ENCODE data around the gene RPS6KA1. TPM values are rescaled to one million over a fixed set of nuclear protein-coding genes. Genes with fewer than 3 reads are reported as not detected.
"Not testable (repeated sequence)": the region's sequence is repeated elsewhere in the genome, so short reads cannot be mapped to it uniquely, and the experiment has no call there.

The RPS6KA1 gene
- total and polyA plus RNA-seq, 2 donors (not counting 1 experiment from before 2014, with no cell fraction given) = 0.64 to 1.7 TPM

DNA sequence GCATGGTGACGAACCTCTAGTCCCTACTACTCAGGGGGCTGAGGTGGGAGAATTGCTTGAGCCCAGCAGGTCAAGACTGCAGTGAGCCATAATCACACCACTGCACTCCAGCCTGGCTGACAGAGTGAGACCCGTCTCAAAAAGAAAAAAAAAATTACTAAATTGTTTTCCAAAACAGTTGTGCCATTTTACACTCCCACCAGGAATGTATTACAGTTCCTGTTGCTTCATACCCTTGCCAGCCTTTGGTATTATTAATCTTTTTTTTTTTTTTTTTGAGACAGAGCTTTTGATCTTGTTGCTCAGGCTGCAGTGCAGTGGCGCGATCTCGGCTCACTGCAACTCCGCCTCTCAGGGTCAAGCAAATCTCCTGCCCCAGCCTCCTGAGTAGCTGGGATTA, 55.9 kb downstream of the RPS6KA1 start:
- H3K4me3 ChIP-seq (replicated peaks in 1 of 4; ENCODE audit: control extremely low read depth in 1 of 4, insufficient read depth in 1 of 4, low read depth in 3 of 4, low read length in 4 of 4) = no peak overlapping the region
- DNase-seq (ENCODE audit: low read depth in 2 of 2) = no peak
- H3K27ac ChIP-seq (ENCODE audit: insufficient read depth, low read length) = no peak overlapping the region
- H3K27me3 ChIP-seq (ENCODE audit: control insufficient read depth, insufficient read depth, low read length) = no peaks in the 10 kb centered on the region
- H3K36me3 ChIP-seq (ENCODE audit: control insufficient read depth, insufficient read depth, low read length) = no peaks in the 10 kb centered on the region
- no peak overlapping the region for H3K9ac ChIP-seq (ENCODE audit: insufficient read depth, low read length)
- no peaks in the 10 kb centered on the region for H3K9me3 ChIP-seq (ENCODE audit: control insufficient read depth, insufficient read depth, low read depth, low read length)
- no peak overlapping the region for H2AFZ ChIP-seq (ENCODE audit: low read length)
- H3K79me2 ChIP-seq (ENCODE audit: control insufficient read depth, insufficient read depth, low read length) = no peaks in the 10 kb centered on the region
- H3K4me1 ChIP-seq (ENCODE audit: control insufficient read depth, extremely low read depth, insufficient read depth, low read length) = no peaks in the 10 kb centered on the region
- H3K4me2 ChIP-seq (ENCODE audit: extremely low read depth, insufficient read depth, low read length) = no peak overlapping the region
- no peak for TF ChIP-seq EZH2 (IDR thresholded peaks at IDR 0.05; ENCODE audit: low read length, missing control alignments)
- TF ChIP-seq, protein P1, sequence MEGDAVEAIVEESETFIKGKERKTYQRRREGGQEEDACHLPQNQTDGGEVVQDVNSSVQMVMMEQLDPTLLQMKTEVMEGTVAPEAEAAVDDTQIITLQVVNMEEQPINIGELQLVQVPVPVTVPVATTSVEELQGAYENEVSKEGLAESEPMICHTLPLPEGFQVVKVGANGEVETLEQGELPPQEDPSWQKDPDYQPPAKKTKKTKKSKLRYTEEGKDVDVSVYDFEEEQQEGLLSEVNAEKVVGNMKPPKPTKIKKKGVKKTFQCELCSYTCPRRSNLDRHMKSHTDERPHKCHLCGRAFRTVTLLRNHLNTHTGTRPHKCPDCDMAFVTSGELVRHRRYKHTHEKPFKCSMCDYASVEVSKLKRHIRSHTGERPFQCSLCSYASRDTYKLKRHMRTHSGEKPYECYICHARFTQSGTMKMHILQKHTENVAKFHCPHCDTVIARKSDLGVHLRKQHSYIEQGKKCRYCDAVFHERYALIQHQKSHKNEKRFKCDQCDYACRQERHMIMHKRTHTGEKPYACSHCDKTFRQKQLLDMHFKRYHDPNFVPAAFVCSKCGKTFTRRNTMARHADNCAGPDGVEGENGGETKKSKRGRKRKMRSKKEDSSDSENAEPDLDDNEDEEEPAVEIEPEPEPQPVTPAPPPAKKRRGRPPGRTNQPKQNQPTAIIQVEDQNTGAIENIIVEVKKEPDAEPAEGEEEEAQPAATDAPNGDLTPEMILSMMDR (conservative IDR thresholded peaks at IDR 0.05 in 1 of 2, IDR thresholded peaks at IDR 0.05 in 1 of 2; ENCODE audit: low read depth in 1 of 2, low read length in 2 of 2) = no peak
- H4K20me1 ChIP-seq (ENCODE audit: control insufficient read depth, extremely low read depth, insufficient read depth, low read length) = no peaks in the 10 kb centered on the region

DNA sequence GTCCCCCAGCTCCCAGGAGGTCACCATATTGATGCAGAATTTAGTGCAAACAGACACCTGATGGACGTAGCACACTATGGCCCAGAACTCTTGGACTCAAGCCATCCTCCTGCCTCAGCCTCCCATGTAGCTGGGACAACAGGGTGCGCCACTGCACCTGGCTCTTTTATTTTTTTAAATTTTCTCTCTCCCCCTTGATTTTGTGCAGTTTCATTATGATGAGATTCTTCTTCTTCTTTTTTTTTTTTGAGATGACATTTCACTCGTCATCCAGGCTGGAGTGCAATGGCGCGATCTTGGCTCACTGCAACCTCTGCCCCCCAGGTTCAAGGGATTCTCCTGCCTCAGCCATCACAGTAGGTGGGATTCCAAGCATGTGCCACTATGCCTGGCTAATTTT, 63.8 kb downstream of the RPS6KA1 start:
- Histone ChIP-seq H3K27ac (ENCODE audit: insufficient read depth, low read length) (no peak overlapping the region), H3K4me2 (ENCODE audit: extremely low read depth, insufficient read depth, low read length) (no peak overlapping the region), H3K4me3 (replicated peaks in 1 of 4; ENCODE audit: control extremely low read depth in 1 of 4, insufficient read depth in 1 of 4, low read depth in 3 of 4, low read length in 4 of 4) (no peak overlapping the region), H3K9me3 (ENCODE audit: control insufficient read depth, insufficient read depth, low read depth, low read length) (no peaks in the 10 kb centered on the region), H2AFZ (ENCODE audit: low read length) (no peak overlapping the region), H3K27me3 (ENCODE audit: control insufficient read depth, insufficient read depth, low read length) (no peaks in the 10 kb centered on the region), H3K4me1 (ENCODE audit: control insufficient read depth, extremely low read depth, insufficient read depth, low read length) (no peaks in the 10 kb centered on the region), H4K20me1 (ENCODE audit: control insufficient read depth, extremely low read depth, insufficient read depth, low read length) (no peaks in the 10 kb centered on the region), H3K9ac (ENCODE audit: insufficient read depth, low read length) (no peak overlapping the region), H3K79me2 (ENCODE audit: control insufficient read depth, insufficient read depth, low read length) (no peaks in the 10 kb centered on the region), H3K36me3 (ENCODE audit: control insufficient read depth, insufficient read depth, low read length) (no peaks in the 10 kb centered on the region)
- DNase-seq (ENCODE audit: low read depth in 2 of 2) = no peak
- TF ChIP-seq, protein P1 (conservative IDR thresholded peaks at IDR 0.05 in 1 of 2, IDR thresholded peaks at IDR 0.05 in 1 of 2; ENCODE audit: low read depth in 1 of 2, low read length in 2 of 2) = no peak
- TF ChIP-seq EZH2 (IDR thresholded peaks at IDR 0.05; ENCODE audit: low read length, missing control alignments) = no peak

DNA sequence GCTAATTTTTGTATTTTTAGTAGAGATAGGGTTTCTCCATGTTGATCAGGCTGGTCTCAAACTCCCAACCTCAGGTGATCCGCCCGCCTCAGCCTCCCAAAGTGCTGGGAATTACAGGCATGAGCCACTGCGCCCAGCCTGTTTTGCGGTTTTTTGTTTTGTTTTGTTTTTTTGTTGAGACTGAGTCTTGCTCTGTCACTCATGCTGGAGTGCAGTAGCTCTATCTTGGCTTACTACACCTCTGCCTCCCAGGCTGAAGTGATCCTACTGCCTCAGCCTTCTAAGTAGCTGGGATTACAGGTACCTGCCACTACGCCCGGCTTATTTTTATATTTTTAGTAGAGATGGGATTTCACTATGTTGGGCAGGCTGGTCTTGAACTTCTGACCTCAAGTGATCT, 65.0 kb downstream of the RPS6KA1 start:
- not testable (repeated sequence) for H3K9me3 ChIP-seq (ENCODE audit: control insufficient read depth, insufficient read depth, low read depth, low read length); H4K20me1 ChIP-seq (ENCODE audit: control insufficient read depth, extremely low read depth, insufficient read depth, low read length); H3K79me2 ChIP-seq (ENCODE audit: control insufficient read depth, insufficient read depth, low read length); H3K9ac ChIP-seq (ENCODE audit: insufficient read depth, low read length); H3K36me3 ChIP-seq (ENCODE audit: control insufficient read depth, insufficient read depth, low read length); H3K4me3 ChIP-seq (replicated peaks in 1 of 4; ENCODE audit: control extremely low read depth in 1 of 4, insufficient read depth in 1 of 4, low read depth in 3 of 4, low read length in 4 of 4); H3K4me2 ChIP-seq (ENCODE audit: extremely low read depth, insufficient read depth, low read length); H3K27me3 ChIP-seq (ENCODE audit: control insufficient read depth, insufficient read depth, low read length); DNase-seq (ENCODE audit: low read depth in 2 of 2); H3K4me1 ChIP-seq (ENCODE audit: control insufficient read depth, extremely low read depth, insufficient read depth, low read length); H2AFZ ChIP-seq (ENCODE audit: low read length); H3K27ac ChIP-seq (ENCODE audit: insufficient read depth, low read length)
